A549 (cell line): ENCODE measurements around the gene AMN1.
"Not testable (repeated sequence)": the region's sequence is repeated elsewhere in the genome, so short reads cannot be mapped to it uniquely, and the experiment has no call there.

Experiments used
- EP300 ChIP-seq, 2 experiments: fragments of >200 bp; sonication (Bioruptor Twin); formaldehyde crosslinking; IDR thresholded peaks; 2 replicates in 1 of 2; 3 replicates in 1 of 2; pipeline ENCODE4 v1.6.1; 2016 to 2017
- ESRRA ChIP-seq: fragments of 150-350 bp; IDR thresholded peaks from 2 replicates; pipeline ENCODE4 v1.6.1; 2014; ENCODE audit warnings: mild to moderate bottlenecking, low read length, borderline replicate concordance
- KDM1A ChIP-seq: fragments of 200-600 bp; sonication (generic); IDR thresholded peaks from 2 replicates; pipeline ENCODE4 v1.6.1; 2016; ENCODE audit warnings: low read depth, mild to moderate bottlenecking
- MAX ChIP-seq: IDR thresholded peaks from 2 replicates; pipeline ENCODE4 v1.6.1; 2012
- RAD21 ChIP-seq, 2 experiments: fragments of >200 bp in 1 of 2; sonication (Bioruptor Twin) in 1 of 2; formaldehyde crosslinking in 1 of 2; IDR thresholded peaks in 1 of 2; conservative IDR thresholded peaks in 1 of 2; 2 replicates in 1 of 2; 3 replicates in 1 of 2; pipeline ENCODE4 v1.6.1; 2012 to 2018; ENCODE audit warnings: inconsistent platforms in 1 of 2
- RCOR1 ChIP-seq: fragments of 150-350 bp; IDR thresholded peaks from 2 replicates; pipeline ENCODE4 v1.6.1; 2014; ENCODE audit warnings: antibody characterized with exemption, low read length, low read depth
- RNF2 ChIP-seq: fragments of 200-600 bp; sonication (generic); IDR thresholded peaks from 2 replicates; pipeline ENCODE4 v1.6.1; 2016; ENCODE audit warnings: low read depth, mild to moderate bottlenecking, antibody characterized with exemption, moderate library complexity, borderline replicate concordance
- SREBF2 ChIP-seq: fragments of 450-650 bp; IDR thresholded peaks from 2 replicates; pipeline ENCODE4 v1.6.1; 2014; ENCODE audit warnings: mild to moderate bottlenecking, moderate library complexity
- TF ChIP-seq, protein P1 (sequence below): fragments of >200 bp; sonication (Bioruptor Twin); formaldehyde crosslinking; IDR thresholded peaks from 3 replicates; pipeline ENCODE4 v1.5.1; 2016

- TF ChIP-seq ESRRA; MAX; RAD21 (conservative IDR thresholded peaks at IDR 0.05 in 1 of 2, IDR thresholded peaks at IDR 0.05 in 1 of 2); EP300 (IDR thresholded peaks at IDR 0.05); RCOR1; KDM1A; SREBF2; RNF2: not testable (repeated sequence)
- TF ChIP-seq, protein P1, sequence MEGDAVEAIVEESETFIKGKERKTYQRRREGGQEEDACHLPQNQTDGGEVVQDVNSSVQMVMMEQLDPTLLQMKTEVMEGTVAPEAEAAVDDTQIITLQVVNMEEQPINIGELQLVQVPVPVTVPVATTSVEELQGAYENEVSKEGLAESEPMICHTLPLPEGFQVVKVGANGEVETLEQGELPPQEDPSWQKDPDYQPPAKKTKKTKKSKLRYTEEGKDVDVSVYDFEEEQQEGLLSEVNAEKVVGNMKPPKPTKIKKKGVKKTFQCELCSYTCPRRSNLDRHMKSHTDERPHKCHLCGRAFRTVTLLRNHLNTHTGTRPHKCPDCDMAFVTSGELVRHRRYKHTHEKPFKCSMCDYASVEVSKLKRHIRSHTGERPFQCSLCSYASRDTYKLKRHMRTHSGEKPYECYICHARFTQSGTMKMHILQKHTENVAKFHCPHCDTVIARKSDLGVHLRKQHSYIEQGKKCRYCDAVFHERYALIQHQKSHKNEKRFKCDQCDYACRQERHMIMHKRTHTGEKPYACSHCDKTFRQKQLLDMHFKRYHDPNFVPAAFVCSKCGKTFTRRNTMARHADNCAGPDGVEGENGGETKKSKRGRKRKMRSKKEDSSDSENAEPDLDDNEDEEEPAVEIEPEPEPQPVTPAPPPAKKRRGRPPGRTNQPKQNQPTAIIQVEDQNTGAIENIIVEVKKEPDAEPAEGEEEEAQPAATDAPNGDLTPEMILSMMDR, result not testable (repeated sequence)
These were observed 15.5 kb upstream of the AMN1 start for GRCh38 chr12:31744363-31744762.
